ENCODE measurements around the gene BUD23.

DNA sequence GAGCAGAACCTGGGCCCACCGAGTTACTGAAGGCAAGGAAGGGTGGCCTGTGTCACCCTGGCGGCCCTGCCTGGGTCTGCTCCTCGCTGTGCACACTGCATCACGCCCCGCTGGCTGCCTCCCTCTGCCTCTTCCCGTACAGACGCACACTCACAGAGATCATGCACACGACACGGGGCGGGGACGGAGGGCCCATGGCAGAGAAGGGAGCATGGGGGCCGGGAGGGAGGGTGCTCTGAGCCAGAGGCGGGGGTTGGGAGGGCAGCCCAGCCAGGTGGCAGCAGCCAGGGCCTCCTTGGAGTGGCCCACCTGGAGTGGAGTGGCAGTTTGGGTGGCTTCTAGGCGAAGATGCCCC is 16.6 kb downstream of the BUD23 start:
- TF ChIP-seq, protein P1, sequence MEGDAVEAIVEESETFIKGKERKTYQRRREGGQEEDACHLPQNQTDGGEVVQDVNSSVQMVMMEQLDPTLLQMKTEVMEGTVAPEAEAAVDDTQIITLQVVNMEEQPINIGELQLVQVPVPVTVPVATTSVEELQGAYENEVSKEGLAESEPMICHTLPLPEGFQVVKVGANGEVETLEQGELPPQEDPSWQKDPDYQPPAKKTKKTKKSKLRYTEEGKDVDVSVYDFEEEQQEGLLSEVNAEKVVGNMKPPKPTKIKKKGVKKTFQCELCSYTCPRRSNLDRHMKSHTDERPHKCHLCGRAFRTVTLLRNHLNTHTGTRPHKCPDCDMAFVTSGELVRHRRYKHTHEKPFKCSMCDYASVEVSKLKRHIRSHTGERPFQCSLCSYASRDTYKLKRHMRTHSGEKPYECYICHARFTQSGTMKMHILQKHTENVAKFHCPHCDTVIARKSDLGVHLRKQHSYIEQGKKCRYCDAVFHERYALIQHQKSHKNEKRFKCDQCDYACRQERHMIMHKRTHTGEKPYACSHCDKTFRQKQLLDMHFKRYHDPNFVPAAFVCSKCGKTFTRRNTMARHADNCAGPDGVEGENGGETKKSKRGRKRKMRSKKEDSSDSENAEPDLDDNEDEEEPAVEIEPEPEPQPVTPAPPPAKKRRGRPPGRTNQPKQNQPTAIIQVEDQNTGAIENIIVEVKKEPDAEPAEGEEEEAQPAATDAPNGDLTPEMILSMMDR (IDR thresholded peaks at IDR 0.05) = no peak
- TF ChIP-seq POLR2A (IDR thresholded peaks at IDR 0.05) = no peak
